ENCODE results near the gene PHKA2.
"Not testable (repeated sequence)": the region's sequence is repeated elsewhere in the genome, so short reads cannot be mapped to it uniquely, and the experiment has no call there.

Gene PHKA2

DNA sequence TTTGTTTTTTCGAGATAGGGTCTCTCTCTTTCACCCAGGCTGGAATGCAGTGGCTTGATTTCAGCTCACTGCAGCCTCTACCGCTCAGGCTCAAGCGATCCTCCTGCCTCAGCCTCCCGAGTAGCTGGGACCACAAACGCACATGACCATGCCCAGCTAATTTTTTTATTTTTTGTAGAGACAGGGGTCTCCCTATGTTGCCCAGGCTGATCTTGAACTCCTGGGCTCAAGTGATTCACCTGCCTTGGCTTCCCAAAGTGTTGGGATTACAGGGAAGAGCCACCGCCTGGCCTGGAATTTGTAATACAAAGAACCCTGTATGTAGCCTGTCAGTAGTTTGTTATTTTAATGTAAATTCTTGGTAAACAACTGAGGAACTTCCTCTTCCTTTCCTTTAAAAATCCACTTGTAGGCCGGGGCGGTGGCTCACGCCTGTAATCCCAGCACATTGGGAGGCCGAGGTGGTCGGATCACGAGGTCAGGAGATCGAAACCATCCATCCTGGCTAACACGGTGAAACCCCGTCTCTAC, 119.5 kb downstream of the PHKA2 start:
- ChIA-PET CTCF (no interaction called here), POLR2A (no interaction called here)
- TF ChIP-seq, protein P1, sequence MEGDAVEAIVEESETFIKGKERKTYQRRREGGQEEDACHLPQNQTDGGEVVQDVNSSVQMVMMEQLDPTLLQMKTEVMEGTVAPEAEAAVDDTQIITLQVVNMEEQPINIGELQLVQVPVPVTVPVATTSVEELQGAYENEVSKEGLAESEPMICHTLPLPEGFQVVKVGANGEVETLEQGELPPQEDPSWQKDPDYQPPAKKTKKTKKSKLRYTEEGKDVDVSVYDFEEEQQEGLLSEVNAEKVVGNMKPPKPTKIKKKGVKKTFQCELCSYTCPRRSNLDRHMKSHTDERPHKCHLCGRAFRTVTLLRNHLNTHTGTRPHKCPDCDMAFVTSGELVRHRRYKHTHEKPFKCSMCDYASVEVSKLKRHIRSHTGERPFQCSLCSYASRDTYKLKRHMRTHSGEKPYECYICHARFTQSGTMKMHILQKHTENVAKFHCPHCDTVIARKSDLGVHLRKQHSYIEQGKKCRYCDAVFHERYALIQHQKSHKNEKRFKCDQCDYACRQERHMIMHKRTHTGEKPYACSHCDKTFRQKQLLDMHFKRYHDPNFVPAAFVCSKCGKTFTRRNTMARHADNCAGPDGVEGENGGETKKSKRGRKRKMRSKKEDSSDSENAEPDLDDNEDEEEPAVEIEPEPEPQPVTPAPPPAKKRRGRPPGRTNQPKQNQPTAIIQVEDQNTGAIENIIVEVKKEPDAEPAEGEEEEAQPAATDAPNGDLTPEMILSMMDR (IDR thresholded peaks at IDR 0.05; ENCODE audit: insufficient read depth, low read length, missing control alignments), result no peak
- no peak for DNase-seq (ENCODE audit: low read depth, low spot score)
- H3K4me3 ChIP-seq (ENCODE audit: low read depth, low read length), result no peak overlapping the region

DNA sequence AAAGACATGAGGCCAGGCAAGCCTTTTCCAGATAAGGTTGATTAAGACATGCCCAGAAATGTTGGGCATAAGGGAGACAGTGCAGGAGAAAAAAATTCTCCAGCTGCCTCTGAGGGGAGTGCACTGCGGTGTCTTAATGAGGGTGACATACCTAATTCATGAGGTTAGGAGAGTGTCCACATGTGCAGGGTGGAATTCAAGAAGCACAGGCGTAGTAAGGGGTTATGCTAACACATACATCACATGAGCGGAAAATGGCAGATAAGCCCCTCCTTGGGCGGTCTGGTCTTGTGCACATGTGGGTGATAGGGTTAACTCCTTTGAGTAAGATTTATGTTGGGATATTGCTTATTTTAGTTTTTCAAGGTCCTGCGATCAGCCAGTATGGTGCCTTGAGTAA, 122.4 kb downstream of the PHKA2 start:
- ChIA-PET POLR2A (no interaction called here), CTCF (no interaction called here)
- TF ChIP-seq, protein P1 (IDR thresholded peaks at IDR 0.05; ENCODE audit: insufficient read depth, low read length, missing control alignments), result no peak
- DNase-seq (ENCODE audit: low read depth, low spot score), result no peak
- H3K4me3 ChIP-seq (ENCODE audit: low read depth, low read length), result no peak overlapping the region

DNA sequence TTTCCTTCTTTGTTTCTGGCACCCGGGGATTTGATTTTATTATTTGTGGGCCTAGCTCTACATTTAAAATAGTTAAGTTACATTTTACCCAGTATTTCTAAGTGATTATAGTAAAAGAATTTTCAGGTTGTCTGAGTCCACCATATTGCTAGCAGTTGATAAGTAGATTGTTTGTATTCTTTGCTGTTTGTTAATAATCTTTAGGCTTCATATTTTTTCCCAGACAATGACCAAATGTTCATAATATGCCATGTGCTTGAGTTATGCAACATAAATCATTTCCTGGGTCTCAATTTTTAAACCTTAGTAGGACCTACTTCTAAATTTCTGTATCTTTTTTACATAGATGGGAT, 127.3 kb downstream of the PHKA2 start:
- CTCF ChIA-PET, result no interaction called here
- POLR2A ChIA-PET, result no interaction called here
- no peak overlapping the region for H3K4me3 ChIP-seq (ENCODE audit: low read depth, low read length)
- TF ChIP-seq, protein P1 (IDR thresholded peaks at IDR 0.05; ENCODE audit: insufficient read depth, low read length, missing control alignments), result no peak
- no peak for DNase-seq (ENCODE audit: low read depth, low spot score)

DNA sequence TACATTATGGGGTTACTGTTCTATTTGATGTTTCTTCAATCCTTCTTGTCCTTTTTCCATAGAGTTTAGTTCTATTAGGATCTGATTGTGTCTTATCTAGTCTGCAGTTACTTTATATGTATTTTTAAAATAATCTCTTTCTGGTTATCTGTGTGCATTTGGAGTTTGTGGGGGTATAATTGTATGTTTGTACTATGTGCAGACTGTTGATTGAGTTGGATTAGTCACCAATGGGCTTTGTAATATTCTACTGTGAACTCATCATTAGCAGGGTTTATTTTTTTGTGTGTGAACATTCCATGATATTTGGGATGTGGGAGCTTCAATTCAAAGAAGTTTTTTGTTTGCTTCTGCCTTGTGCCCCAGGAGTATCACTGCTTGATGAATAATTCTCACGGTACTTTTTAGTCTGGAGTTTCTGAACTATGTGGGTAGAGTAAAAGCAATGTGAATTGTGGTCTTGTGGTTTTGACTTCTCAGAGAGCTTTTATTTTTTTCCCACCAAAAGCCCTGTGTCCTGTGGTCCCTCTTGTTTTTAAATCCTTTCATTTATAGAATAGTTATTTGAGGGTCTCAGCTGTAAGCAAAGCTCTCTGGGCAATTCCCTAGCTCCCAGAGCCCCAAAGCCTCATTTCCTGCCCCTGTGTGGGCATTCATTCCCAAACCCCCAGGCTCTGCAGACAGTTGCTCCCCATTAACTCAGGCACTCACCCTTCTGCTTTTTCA, 127.8 kb downstream of the PHKA2 start:
- DNase-seq (ENCODE audit: low read depth, low spot score), result no peak
- TF ChIP-seq, protein P1 (IDR thresholded peaks at IDR 0.05; ENCODE audit: insufficient read depth, low read length, missing control alignments), result no peak
- CTCF ChIA-PET, result no interaction called here
- H3K4me3 ChIP-seq (ENCODE audit: low read depth, low read length), result no peak overlapping the region
- POLR2A ChIA-PET, result no interaction called here

DNA sequence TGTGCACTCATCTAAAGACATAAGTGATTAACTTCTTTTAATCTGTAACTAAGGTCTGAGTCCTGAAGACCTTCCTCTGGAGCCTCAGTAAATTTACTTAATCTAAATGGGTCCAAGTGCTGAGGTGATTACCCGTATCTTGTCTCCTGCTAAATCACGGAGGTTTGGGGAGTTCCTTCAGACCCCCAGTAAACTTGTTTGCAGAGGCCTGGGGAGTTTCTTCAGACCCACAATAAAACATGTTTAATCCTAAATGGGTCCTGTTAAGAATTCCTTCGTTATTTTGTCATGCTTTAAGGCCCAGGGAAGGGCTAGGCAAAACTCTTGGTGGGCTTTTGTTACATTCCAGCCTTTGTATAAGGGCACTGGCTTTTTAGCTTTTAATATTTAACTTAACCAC, 136.0 kb downstream of the PHKA2 start:
- CTCF ChIA-PET; POLR2A ChIA-PET; DNase-seq (ENCODE audit: low read depth, low spot score): not testable (repeated sequence)

More for the DNA sequence above, 136.0 kb downstream of the PHKA2 start:
- not testable (repeated sequence) for H3K4me3 ChIP-seq (ENCODE audit: low read depth, low read length)
